ENCODE measurements around the gene DDOST.

- TF ChIP-seq CTCF (IDR thresholded peaks at IDR 0.05; ENCODE audit: insufficient read depth, low read length, poor library complexity, severe bottlenecking) = no peak
- TF ChIP-seq EZH2phosphoT487 (conservative IDR thresholded peaks at IDR 0.05; ENCODE audit: low read length) = no peak
These were observed 42.6 kb downstream of the DDOST start for GRCh38 chr1:20618550-20618949.

All from SU-DHL-6 (cell line).